Lower lobe of right lung (tissue), 2 donors: Measurements from ENCODE around the gene KLHDC8B. TPM values are rescaled to one million over a fixed set of nuclear protein-coding genes. Genes with fewer than 3 reads are reported as not detected.

Experiments
- ATAC-seq, 2 donors: fragments of 200-7000 bp; cut with Tn5 transposase; one replicate each; pipeline ENCODE4 v1.9.1; 2020 to 2022; ENCODE audit warnings: mild to moderate bottlenecking in 2 of 2, moderate library complexity in 2 of 2
- DNase-seq: peaks from one replicate; pipeline ENCODE4 v3.0.0-alpha.2; 2020
- H3K27ac ChIP-seq: fragments of 200-600 bp; one replicate; pipeline ENCODE4 v1.8.0; 2022
- H3K27me3 ChIP-seq: fragments of 200-600 bp; one replicate; pipeline ENCODE4 v1.8.0; 2022; ENCODE audit warnings: low read depth
- H3K36me3 ChIP-seq: fragments of 200-600 bp; one replicate; pipeline ENCODE4 v1.8.0; 2022; ENCODE audit warnings: mild to moderate bottlenecking
- H3K4me1 ChIP-seq: fragments of 200-600 bp; one replicate; pipeline ENCODE4 v1.8.0; 2022
- H3K4me3 ChIP-seq: fragments of 200-600 bp; one replicate; pipeline ENCODE4 v1.8.0; 2022; ENCODE audit warnings: mild to moderate bottlenecking
- H3K9me3 ChIP-seq: fragments of 200-600 bp; one replicate; pipeline ENCODE4 v1.8.0; 2022
- CTCF ChIP-seq: fragments of 200-600 bp; IDR thresholded peaks from one replicate; pipeline ENCODE4 v1.8.0; 2022; ENCODE audit warnings: antibody characterized with exemption, mild to moderate bottlenecking
- intact Hi-C: fragments of 100-400 bp; cut with DNase I; formaldehyde crosslinking; loops from one replicate; pipeline ENCODE4 v1.11.0; 2022
- long read RNA-seq: library from polyadenylated mRNA; unstranded; transcript quantifications from one replicate; pipeline ENCODE4 v2.0.0, GENCODE V29; 2021
- total RNA-seq: library from RNA; stranded (reverse); fragmentation: NEBNext Ultra II Directional; extraction: Animal tissue kit (Norgen Biotek cat#: 25700); gene quantifications from one replicate; pipeline ENCODE4 v1.2.1, GENCODE V29; 2021
- donor health status: DM: no; HTN: yes; CAD: no; lungs with severe emphysema.

KLHDC8B gene
- 34.8 TPM for total RNA-seq
- long read RNA-seq, transcript KLHDC8B-201 (6 exons, 1,959 nt) = major isoform, 23 of 39 reads
- long read RNA-seq, partial matches to known transcripts = 13 of 39 reads
- long read RNA-seq, other reads (novel, unspliced or antisense) = 3 of 39 reads

- Histone ChIP-seq H3K4me1 (peaks cover 37% of the 10 kb centered on the region), H3K27me3 (no peaks in the 10 kb centered on the region), H3K36me3 (peaks cover 25% of the 10 kb centered on the region), H3K9me3 (no peaks in the 10 kb centered on the region), H3K27ac (peak within 1 kb of the TSS; percentile 84), H3K4me3 (peak within 1 kb of the TSS; percentile 92)
- DNase-seq (peak; percentile 91), ATAC-seq (peak; percentile 93 to 95)
- intact Hi-C loops = no loop called here
- peak; percentile 98 for TF ChIP-seq CTCF
These were observed at the start of gene KLHDC8B for GRCh38 chr3:49171119-49171774. Gene KLHDC8B (plus strand): TSS chr3:49171598. CDS start chr3:49172770, 1,172 bp downstream.

- DNase-seq (no peak), ATAC-seq (no peak)
- intact Hi-C loops = no loop called here
- TF ChIP-seq CTCF = no peak
- Histone ChIP-seq H3K4me1 (peaks cover 20% of the 10 kb centered on the region), H3K27ac (peak overlapping the region; percentile 97), H3K4me3 (no peak overlapping the region), H3K36me3 (peaks cover 84% of the 10 kb centered on the region), H3K9me3 (no peaks in the 10 kb centered on the region), H3K27me3 (no peaks in the 10 kb centered on the region)
These were observed 49.4 kb upstream of the KLHDC8B start for GRCh38 chr3:49122022-49122421.

- Histone ChIP-seq H3K36me3 (peaks cover 83% of the 10 kb centered on the region), H3K4me1 (peaks cover 20% of the 10 kb centered on the region), H3K9me3 (no peaks in the 10 kb centered on the region), H3K27me3 (no peaks in the 10 kb centered on the region), H3K4me3 (no peak overlapping the region), H3K27ac (no peak overlapping the region)
- ATAC-seq (no peak), DNase-seq (no peak)
- no peak for TF ChIP-seq CTCF
- intact Hi-C loops = no loop called here
These were observed 48.9 kb upstream of the KLHDC8B start for GRCh38 chr3:49122451-49122850.

- Histone ChIP-seq H3K9me3 (no peaks in the 10 kb centered on the region), H3K4me1 (peaks cover 20% of the 10 kb centered on the region), H3K4me3 (no peak overlapping the region), H3K27ac (no peak overlapping the region), H3K27me3 (no peaks in the 10 kb centered on the region), H3K36me3 (peaks cover 83% of the 10 kb centered on the region)
- ATAC-seq (no peak), DNase-seq (no peak)
- no peak for TF ChIP-seq CTCF
- intact Hi-C loops = no loop called here
These were observed 48.4 kb upstream of the KLHDC8B start for GRCh38 chr3:49122886-49123545.

- no peaks in the 10 kb centered on the region for H3K27me3 ChIP-seq
- H3K27ac ChIP-seq = no peak overlapping the region
- DNase-seq = no peak
- intact Hi-C loops = no loop called here
- no peak for TF ChIP-seq CTCF
- peaks cover 16% of the 10 kb centered on the region for H3K4me1 ChIP-seq
- H3K4me3 ChIP-seq = no peak overlapping the region
- ATAC-seq = no peak
- no peaks in the 10 kb centered on the region for H3K9me3 ChIP-seq
- peaks cover 83% of the 10 kb centered on the region for H3K36me3 ChIP-seq
These were observed 47.7 kb upstream of the KLHDC8B start for GRCh38 chr3:49123687-49124086.
